ENCODE results near the gene PALD1.

GRCh38 chr10:70557086-70557845 lies 78.7 kb downstream of the PALD1 start:
- TF ChIP-seq POLR2A (IDR thresholded peaks at IDR 0.05) (no peak), CTCF (IDR thresholded peaks at IDR 0.05) (no peak), POLR2AphosphoS5 (IDR thresholded peaks at IDR 0.05) (no peak), EP300 (IDR thresholded peaks at IDR 0.05) (no peak)

Data from upper lobe of left lung (tissue), 4 donors.